Keratinocyte (primary cell): ENCODE measurements around the gene SOX18. TPM values are rescaled to one million over a fixed set of nuclear protein-coding genes. Genes with fewer than 3 reads are reported as not detected.

Experiments used
- DNase-seq: peaks from one replicate; pipeline ENCODE4 v3.0.0-alpha.2; 2011; ENCODE audit warnings: low read depth, missing footprints, low spot score
- FAIRE-seq: peaks from 2 replicates; lab custom pipeline; 2011; peaks lifted over from hg19 to GRCh38; lab: Jason Lieb, UNC
- H2AFZ ChIP-seq: 2 replicates; pipeline ENCODE4 v1.6.0; 2012; ENCODE audit warnings: low read length, control low read depth, inconsistent platforms; ENCODE audit not compliant: control insufficient read depth
- H3K27ac ChIP-seq: 2 replicates; pipeline ENCODE4 v1.5.1; 2011; ENCODE audit warnings: low read length; ENCODE audit not compliant: control insufficient read depth, insufficient read depth
- H3K27me3 ChIP-seq: 3 replicates; pipeline ENCODE4 v1.6.0; 2011; ENCODE audit warnings: low read length; ENCODE audit not compliant: control insufficient read depth, insufficient read depth; ENCODE audit errors: extremely low read depth
- H3K36me3 ChIP-seq, 2 experiments: 2 replicates in 1 of 2; 3 replicates in 1 of 2; pipeline ENCODE4 v1.5.1; 2011; ENCODE audit warnings: low read length in 2 of 2, mild to moderate bottlenecking in 1 of 2; ENCODE audit not compliant: control insufficient read depth in 2 of 2, insufficient read depth in 2 of 2; ENCODE audit errors: extremely low read depth in 1 of 2
- H3K4me1 ChIP-seq: 3 replicates; pipeline ENCODE4 v1.5.1; 2011; ENCODE audit warnings: low read length; ENCODE audit not compliant: control insufficient read depth, insufficient read depth; ENCODE audit errors: extremely low read depth
- H3K4me2 ChIP-seq: 3 replicates; pipeline ENCODE4 v1.6.0; 2011; ENCODE audit warnings: low read depth, low read length; ENCODE audit not compliant: control insufficient read depth, insufficient read depth; ENCODE audit errors: extremely low read depth
- H3K4me3 ChIP-seq, 3 experiments: fragments of 200-600 bp in 1 of 3; sonication (generic) in 1 of 3; 2 replicates in 2 of 3; 3 replicates in 1 of 3; pipeline ENCODE4 v1.5.1; 2011 to 2016; ENCODE audit warnings: low read length in 3 of 3, mild to moderate bottlenecking in 3 of 3, control low read depth in 2 of 3, inconsistent platforms in 1 of 3, low read depth in 1 of 3, mixed read lengths in 1 of 3, mixed run types in 1 of 3, moderate library complexity in 1 of 3; ENCODE audit not compliant: control insufficient read depth in 2 of 3, insufficient read depth in 2 of 3; ENCODE audit errors: extremely low read depth in 1 of 3
- H3K79me2 ChIP-seq: 2 replicates; pipeline ENCODE4 v1.6.0; 2012; ENCODE audit warnings: low read length; ENCODE audit not compliant: control insufficient read depth, insufficient read depth
- H3K9ac ChIP-seq: 3 replicates; pipeline ENCODE4 v1.6.0; 2011; ENCODE audit warnings: low read length; ENCODE audit not compliant: control insufficient read depth, insufficient read depth; ENCODE audit errors: extremely low read depth
- H3K9me1 ChIP-seq: 3 replicates; pipeline ENCODE4 v1.6.0; 2011; ENCODE audit warnings: low read length; ENCODE audit not compliant: control insufficient read depth, insufficient read depth; ENCODE audit errors: extremely low read depth
- H3K9me3 ChIP-seq: 2 replicates; pipeline ENCODE4 v1.5.1; 2012; ENCODE audit warnings: low read depth, low read length; ENCODE audit not compliant: control insufficient read depth
- H4K20me1 ChIP-seq: 3 replicates; pipeline ENCODE4 v1.6.0; 2011; ENCODE audit warnings: low read length; ENCODE audit not compliant: control insufficient read depth, insufficient read depth; ENCODE audit errors: extremely low read depth
- CTCF ChIP-seq, 3 experiments: IDR thresholded peaks in 1 of 3; conservative IDR thresholded peaks in 1 of 3; optimal IDR thresholded peaks in 1 of 3; 2 replicates in 2 of 3; 3 replicates in 1 of 3; pipeline versions ENCODE3 to v1.5.1; 2011; ENCODE audit warnings: low read length in 3 of 3, mild to moderate bottlenecking in 3 of 3, moderate library complexity in 2 of 3, control low read depth in 1 of 3, inconsistent platforms in 1 of 3; ENCODE audit not compliant: insufficient read depth in 2 of 3; ENCODE audit errors: extremely low read depth in 1 of 3
- EZH2 ChIP-seq: IDR thresholded peaks from one replicate; pipeline ENCODE4 v1.6.1; 2012; ENCODE audit warnings: inconsistent platforms, mild to moderate bottlenecking, low read length, moderate library complexity
- dilution Hi-C: fragments of 300-500 bp; cut with MboI; formaldehyde crosslinking; loops from one replicate; pipeline ENCODE4 v1.7.0; 2020; ENCODE audit warnings: low sequenced_read_pairs; ENCODE audit not compliant: extremely low pct_ligation_motif_present
- polyA plus RNA-seq, 5 experiments: library from polyadenylated mRNA; depleted of rRNA in 3 of 5; stranded (reverse) in 3 of 5; stranded (forward) in 1 of 5; unstranded in 1 of 5; fragments of >200 nt; gene quantifications; 1 replicate in 1 of 5; 2 replicates in 3 of 5; 3 replicates in 1 of 5; pipeline versions ENCODE4 v1.2.1 to v1.2.3, GENCODE V29; 2011 to 2012; ENCODE audit warnings: missing spikeins in 2 of 5, low read depth in 1 of 5, low replicate concordance in 1 of 5

Gene SOX18
- polyA plus RNA-seq, 1 donor (not counting 4 experiments of a cell fraction or from before 2014, with no cell fraction given) = not detected

DNA sequence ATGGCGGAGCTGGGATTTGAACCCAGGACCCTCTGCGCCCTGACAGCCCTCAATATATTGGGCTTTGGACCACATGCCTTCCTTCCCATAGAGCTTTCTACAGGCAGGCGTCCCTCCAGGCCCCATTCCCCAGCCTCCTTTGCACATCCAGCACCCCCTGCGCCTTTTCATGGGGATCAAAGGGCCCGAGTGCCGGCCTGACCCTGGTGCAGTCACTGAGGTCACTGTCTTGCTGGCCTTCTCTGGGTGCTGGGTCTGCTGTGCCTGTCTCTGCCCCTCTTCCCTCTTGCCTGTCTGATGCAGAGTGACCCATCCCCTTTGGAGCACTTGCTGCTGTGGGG lies 32.2 kb upstream of the SOX18 start:
- H3K9me3 ChIP-seq = no peaks in the 10 kb centered on the region
- no peak for TF ChIP-seq CTCF (optimal IDR thresholded peaks at IDR 0.05 in 1 of 3, IDR thresholded peaks at IDR 0.05 in 1 of 3, conservative IDR thresholded peaks at IDR 0.05 in 1 of 3; ENCODE audit: extremely low read depth in 1 of 3, insufficient read depth in 2 of 3, low read length in 3 of 3)
- no peak for TF ChIP-seq EZH2
- no peak overlapping the region for H3K4me2 ChIP-seq
- H3K79me2 ChIP-seq = peaks cover 2% of the 10 kb centered on the region
- no peak for DNase-seq
- H3K4me3 ChIP-seq = no peak overlapping the region
- H3K36me3 ChIP-seq = no peaks in the 10 kb centered on the region
- H3K9ac ChIP-seq = no peak overlapping the region
- no peak for FAIRE-seq
- no peak overlapping the region for H3K27ac ChIP-seq
- no peak overlapping the region for H2AFZ ChIP-seq
- H4K20me1 ChIP-seq = no peaks in the 10 kb centered on the region
- dilution Hi-C loops = no loop called here
- H3K9me1 ChIP-seq = no peaks in the 10 kb centered on the region
- peaks cover 43% of the 10 kb centered on the region for H3K27me3 ChIP-seq
- peaks cover 19% of the 10 kb centered on the region for H3K4me1 ChIP-seq

GRCh38 chr20:64080813-64081623 lies 31.6 kb upstream of the SOX18 start:
- dilution Hi-C loops = no loop called here
- Histone ChIP-seq H3K4me3 (no peak overlapping the region), H4K20me1 (no peaks in the 10 kb centered on the region), H3K36me3 (peaks cover 0 to 1% of the 10 kb centered on the region in 2 experiments), H3K4me2 (no peak overlapping the region), H3K79me2 (peaks cover 2% of the 10 kb centered on the region), H3K4me1 (peaks cover 19% of the 10 kb centered on the region), H3K27ac (no peak overlapping the region), H3K27me3 (peaks cover 40% of the 10 kb centered on the region), H3K9me1 (no peaks in the 10 kb centered on the region), H3K9me3 (no peaks in the 10 kb centered on the region), H2AFZ (no peak overlapping the region), H3K9ac (no peak overlapping the region)
- no peak for TF ChIP-seq EZH2
- no peak for TF ChIP-seq CTCF (optimal IDR thresholded peaks at IDR 0.05 in 1 of 3, IDR thresholded peaks at IDR 0.05 in 1 of 3, conservative IDR thresholded peaks at IDR 0.05 in 1 of 3; ENCODE audit: extremely low read depth in 1 of 3, insufficient read depth in 2 of 3, low read length in 3 of 3)
- DNase-seq = no peak
- FAIRE-seq = no peak
